ENCODE data around the gene CA12.

The CA12 gene

DNA sequence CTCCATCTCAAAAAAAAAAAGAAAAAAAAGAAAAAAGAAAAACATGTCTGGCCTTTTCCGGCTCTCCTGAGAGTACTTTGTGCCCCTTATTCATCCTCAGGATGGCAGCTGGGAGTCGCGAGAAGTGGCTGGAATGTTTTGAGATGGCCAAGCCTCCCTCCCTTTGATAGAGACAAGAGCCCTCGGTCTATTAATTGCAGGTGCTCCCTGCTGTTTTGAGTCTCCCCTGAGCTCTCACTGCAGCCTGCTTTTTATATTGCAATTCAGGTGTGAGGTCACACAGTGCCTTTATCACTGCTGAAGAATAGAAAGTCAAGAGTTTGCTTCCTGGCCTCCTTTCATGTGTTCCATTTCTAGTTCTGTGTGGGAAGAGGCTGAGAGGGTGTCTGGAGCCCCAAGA is 10.9 kb downstream of the CA12 start:
- no peak for ATAC-seq
- TF ChIP-seq, protein P1, sequence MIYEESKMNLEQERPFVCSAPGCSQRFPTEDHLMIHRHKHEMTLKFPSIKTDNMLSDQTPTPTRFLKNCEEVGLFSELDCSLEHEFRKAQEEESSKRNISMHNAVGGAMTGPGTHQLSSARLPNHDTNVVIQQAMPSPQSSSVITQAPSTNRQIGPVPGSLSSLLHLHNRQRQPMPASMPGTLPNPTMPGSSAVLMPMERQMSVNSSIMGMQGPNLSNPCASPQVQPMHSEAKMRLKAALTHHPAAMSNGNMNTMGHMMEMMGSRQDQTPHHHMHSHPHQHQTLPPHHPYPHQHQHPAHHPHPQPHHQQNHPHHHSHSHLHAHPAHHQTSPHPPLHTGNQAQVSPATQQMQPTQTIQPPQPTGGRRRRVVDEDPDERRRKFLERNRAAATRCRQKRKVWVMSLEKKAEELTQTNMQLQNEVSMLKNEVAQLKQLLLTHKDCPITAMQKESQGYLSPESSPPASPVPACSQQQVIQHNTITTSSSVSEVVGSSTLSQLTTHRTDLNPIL (CRISPR knock-in tag; IDR thresholded peaks at IDR 0.05; ENCODE audit: low read depth): no peak
- no peak for TF ChIP-seq TOX (CRISPR knock-in tag; IDR thresholded peaks at IDR 0.05; ENCODE audit: borderline replicate concordance)
- no peak for TF ChIP-seq BACH2 (CRISPR knock-in tag; IDR thresholded peaks at IDR 0.05; ENCODE audit: borderline replicate concordance)
- no peak for TF ChIP-seq ZFP3 (CRISPR knock-in tag; IDR thresholded peaks at IDR 0.05)
- no peak for TF ChIP-seq CSDC2 (CRISPR knock-in tag; IDR thresholded peaks at IDR 0.05)
- TF ChIP-seq, protein P2, sequence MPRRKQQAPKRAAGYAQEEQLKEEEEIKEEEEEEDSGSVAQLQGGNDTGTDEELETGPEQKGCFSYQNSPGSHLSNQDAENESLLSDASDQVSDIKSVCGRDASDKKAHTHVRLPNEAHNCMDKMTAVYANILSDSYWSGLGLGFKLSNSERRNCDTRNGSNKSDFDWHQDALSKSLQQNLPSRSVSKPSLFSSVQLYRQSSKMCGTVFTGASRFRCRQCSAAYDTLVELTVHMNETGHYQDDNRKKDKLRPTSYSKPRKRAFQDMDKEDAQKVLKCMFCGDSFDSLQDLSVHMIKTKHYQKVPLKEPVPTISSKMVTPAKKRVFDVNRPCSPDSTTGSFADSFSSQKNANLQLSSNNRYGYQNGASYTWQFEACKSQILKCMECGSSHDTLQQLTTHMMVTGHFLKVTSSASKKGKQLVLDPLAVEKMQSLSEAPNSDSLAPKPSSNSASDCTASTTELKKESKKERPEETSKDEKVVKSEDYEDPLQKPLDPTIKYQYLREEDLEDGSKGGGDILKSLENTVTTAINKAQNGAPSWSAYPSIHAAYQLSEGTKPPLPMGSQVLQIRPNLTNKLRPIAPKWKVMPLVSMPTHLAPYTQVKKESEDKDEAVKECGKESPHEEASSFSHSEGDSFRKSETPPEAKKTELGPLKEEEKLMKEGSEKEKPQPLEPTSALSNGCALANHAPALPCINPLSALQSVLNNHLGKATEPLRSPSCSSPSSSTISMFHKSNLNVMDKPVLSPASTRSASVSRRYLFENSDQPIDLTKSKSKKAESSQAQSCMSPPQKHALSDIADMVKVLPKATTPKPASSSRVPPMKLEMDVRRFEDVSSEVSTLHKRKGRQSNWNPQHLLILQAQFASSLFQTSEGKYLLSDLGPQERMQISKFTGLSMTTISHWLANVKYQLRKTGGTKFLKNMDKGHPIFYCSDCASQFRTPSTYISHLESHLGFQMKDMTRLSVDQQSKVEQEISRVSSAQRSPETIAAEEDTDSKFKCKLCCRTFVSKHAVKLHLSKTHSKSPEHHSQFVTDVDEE (CRISPR knock-in tag; IDR thresholded peaks at IDR 0.05): no peak
- no peak for TF ChIP-seq SNAI2 (CRISPR knock-in tag; IDR thresholded peaks at IDR 0.05)
- TF ChIP-seq, protein P3, sequence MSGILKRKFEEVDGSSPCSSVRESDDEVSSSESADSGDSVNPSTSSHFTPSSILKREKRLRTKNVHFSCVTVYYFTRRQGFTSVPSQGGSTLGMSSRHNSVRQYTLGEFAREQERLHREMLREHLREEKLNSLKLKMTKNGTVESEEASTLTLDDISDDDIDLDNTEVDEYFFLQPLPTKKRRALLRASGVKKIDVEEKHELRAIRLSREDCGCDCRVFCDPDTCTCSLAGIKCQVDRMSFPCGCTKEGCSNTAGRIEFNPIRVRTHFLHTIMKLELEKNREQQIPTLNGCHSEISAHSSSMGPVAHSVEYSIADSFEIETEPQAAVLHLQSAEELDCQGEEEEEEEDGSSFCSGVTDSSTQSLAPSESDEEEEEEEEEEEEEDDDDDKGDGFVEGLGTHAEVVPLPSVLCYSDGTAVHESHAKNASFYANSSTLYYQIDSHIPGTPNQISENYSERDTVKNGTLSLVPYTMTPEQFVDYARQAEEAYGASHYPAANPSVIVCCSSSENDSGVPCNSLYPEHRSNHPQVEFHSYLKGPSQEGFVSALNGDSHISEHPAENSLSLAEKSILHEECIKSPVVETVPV (CRISPR knock-in tag; IDR thresholded peaks at IDR 0.05): no peak
- TF ChIP-seq RARB (CRISPR knock-in tag; IDR thresholded peaks at IDR 0.05): no peak

DNA sequence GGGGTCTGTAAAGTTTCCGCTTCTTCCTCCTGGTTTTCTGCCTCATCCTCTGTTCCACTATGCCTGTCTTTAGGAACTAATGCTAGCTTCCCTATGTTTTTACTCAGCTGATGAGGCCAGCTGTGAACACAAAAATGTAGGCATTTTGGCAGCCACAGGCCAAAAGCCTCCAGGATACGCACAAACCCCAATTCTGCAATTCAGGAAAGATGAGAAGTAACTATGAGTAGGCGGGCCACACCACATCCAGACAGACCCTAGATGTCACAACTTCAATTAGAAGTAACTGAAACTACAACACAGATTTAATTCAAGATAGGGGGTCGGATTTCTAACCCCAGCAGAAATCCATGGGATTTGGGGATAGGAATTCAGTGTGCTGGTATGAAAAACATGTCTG is 11.9 kb downstream of the CA12 start:
- no peak for ATAC-seq

DNA sequence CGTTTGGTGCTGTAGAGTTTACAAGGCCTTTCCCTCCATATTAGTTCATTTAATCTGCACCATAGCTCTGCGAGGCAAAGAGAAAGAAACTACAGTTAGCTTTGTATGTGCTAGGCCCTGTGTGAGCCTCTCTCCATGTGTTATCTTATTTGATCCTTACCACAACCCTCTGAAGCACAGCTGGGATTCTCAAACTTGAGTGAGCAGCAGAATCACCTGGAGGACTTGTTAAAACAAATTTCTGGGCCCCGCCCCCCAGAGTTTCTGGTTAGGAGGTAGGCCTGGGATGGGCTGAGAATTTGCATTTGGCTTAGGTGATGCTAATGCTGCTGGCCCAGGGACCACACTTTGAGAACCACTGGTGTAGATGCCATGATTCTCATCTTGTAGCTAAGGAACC is 12.3 kb downstream of the CA12 start:
- TF ChIP-seq ZC3H10 (CRISPR knock-in tag; IDR thresholded peaks at IDR 0.05): no peak
- no peak for TF ChIP-seq ISL1 (CRISPR knock-in tag; IDR thresholded peaks at IDR 0.05)
- ATAC-seq: no peak

More for the DNA sequence above, 11.9 kb downstream of the CA12 start:
- no peak for TF ChIP-seq ZNF70 (CRISPR knock-in tag; IDR thresholded peaks at IDR 0.05)

DNA sequence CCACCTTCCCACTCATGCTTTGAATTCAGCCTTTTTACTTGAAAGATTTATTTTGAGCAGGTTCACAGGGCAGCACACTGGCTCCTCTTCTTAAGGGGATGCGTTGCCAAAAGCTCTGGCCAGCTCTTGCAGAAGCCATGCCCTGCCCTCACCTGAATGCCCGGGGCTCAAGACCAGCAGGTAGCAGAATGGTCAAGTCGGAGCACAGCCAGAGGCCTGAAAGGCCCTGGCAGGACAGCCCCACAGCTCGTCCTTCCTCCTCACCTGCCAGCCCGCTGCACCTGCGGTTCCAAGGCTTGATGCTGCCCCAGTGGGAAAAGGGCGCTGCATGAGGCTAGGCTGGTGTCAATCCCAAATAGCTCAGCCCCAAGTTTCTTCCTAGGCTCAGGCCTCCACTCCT is 13.1 kb downstream of the CA12 start:
- no peak for TF ChIP-seq ZNF565 (CRISPR knock-in tag; conservative IDR thresholded peaks at IDR 0.05; ENCODE audit: low read depth)
- TF ChIP-seq OSR1 (CRISPR knock-in tag; IDR thresholded peaks at IDR 0.05): no peak
- no peak for ATAC-seq

DNA sequence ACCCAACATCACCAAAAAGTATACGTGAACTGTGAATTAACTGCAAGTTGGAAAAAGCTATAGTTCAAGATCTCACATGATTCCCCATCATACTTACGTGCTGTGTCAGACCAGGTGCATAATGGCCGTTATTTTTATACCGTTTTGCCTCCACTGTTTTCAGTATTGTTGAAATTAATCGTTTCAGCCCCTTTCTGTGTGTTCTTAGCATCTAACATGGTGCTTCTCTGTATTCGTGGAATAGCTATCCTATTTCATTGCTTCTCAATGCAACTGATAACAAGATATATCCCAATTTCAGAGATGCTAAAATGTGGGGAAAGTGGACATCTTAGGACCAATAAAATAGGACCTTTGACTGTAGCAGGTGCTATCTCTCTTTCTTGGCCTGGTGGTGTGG is 13.7 kb downstream of the CA12 start:
- no peak for TF ChIP-seq ZC3H10 (CRISPR knock-in tag; IDR thresholded peaks at IDR 0.05)
- TF ChIP-seq BACH2 (CRISPR knock-in tag; IDR thresholded peaks at IDR 0.05; ENCODE audit: borderline replicate concordance): no peak
- TF ChIP-seq GLIS3 (CRISPR knock-in tag; IDR thresholded peaks at IDR 0.05): no peak
- no peak for TF ChIP-seq PPARA (CRISPR knock-in tag; IDR thresholded peaks at IDR 0.05; ENCODE audit: borderline replicate concordance)
- TF ChIP-seq CSDC2 (CRISPR knock-in tag; IDR thresholded peaks at IDR 0.05): no peak
- TF ChIP-seq ZFP30 (CRISPR knock-in tag; IDR thresholded peaks at IDR 0.05): no peak
- no peak for TF ChIP-seq SNAI2 (CRISPR knock-in tag; IDR thresholded peaks at IDR 0.05)
- TF ChIP-seq, protein P4, sequence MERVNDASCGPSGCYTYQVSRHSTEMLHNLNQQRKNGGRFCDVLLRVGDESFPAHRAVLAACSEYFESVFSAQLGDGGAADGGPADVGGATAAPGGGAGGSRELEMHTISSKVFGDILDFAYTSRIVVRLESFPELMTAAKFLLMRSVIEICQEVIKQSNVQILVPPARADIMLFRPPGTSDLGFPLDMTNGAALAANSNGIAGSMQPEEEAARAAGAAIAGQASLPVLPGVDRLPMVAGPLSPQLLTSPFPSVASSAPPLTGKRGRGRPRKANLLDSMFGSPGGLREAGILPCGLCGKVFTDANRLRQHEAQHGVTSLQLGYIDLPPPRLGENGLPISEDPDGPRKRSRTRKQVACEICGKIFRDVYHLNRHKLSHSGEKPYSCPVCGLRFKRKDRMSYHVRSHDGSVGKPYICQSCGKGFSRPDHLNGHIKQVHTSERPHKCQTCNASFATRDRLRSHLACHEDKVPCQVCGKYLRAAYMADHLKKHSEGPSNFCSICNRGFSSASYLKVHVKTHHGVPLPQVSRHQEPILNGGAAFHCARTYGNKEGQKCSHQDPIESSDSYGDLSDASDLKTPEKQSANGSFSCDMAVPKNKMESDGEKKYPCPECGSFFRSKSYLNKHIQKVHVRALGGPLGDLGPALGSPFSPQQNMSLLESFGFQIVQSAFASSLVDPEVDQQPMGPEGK (CRISPR knock-in tag; IDR thresholded peaks at IDR 0.05; ENCODE audit: borderline replicate concordance): no peak
- TF ChIP-seq ZNF8 (CRISPR knock-in tag; IDR thresholded peaks at IDR 0.05): no peak
- no peak for TF ChIP-seq ESRRG (CRISPR knock-in tag; IDR thresholded peaks at IDR 0.05)
- TF ChIP-seq RARB (CRISPR knock-in tag; IDR thresholded peaks at IDR 0.05): no peak
- TF ChIP-seq ZNF565 (CRISPR knock-in tag; conservative IDR thresholded peaks at IDR 0.05; ENCODE audit: low read depth): no peak
- TF ChIP-seq, protein P5, sequence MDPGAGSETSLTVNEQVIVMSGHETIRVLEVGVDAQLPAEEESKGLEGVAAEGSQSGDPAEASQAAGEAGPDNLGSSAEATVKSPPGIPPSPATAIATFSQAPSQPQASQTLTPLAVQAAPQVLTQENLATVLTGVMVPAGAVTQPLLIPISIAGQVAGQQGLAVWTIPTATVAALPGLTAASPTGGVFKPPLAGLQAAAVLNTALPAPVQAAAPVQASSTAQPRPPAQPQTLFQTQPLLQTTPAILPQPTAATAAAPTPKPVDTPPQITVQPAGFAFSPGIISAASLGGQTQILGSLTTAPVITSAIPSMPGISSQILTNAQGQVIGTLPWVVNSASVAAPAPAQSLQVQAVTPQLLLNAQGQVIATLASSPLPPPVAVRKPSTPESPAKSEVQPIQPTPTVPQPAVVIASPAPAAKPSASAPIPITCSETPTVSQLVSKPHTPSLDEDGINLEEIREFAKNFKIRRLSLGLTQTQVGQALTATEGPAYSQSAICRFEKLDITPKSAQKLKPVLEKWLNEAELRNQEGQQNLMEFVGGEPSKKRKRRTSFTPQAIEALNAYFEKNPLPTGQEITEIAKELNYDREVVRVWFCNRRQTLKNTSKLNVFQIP (CRISPR knock-in tag; IDR thresholded peaks at IDR 0.05; ENCODE audit: borderline replicate concordance, low read depth): no peak
- TF ChIP-seq TOX (CRISPR knock-in tag; IDR thresholded peaks at IDR 0.05; ENCODE audit: borderline replicate concordance): no peak
- TF ChIP-seq OSR1 (CRISPR knock-in tag; IDR thresholded peaks at IDR 0.05): no peak
- TF ChIP-seq, protein P2 (CRISPR knock-in tag; IDR thresholded peaks at IDR 0.05): no peak
- no peak for TF ChIP-seq ARNTL (CRISPR knock-in tag; IDR thresholded peaks at IDR 0.05; ENCODE audit: borderline replicate concordance, low read depth)
- no peak for TF ChIP-seq ISL1 (CRISPR knock-in tag; IDR thresholded peaks at IDR 0.05)
- no peak for TF ChIP-seq ZNF70 (CRISPR knock-in tag; IDR thresholded peaks at IDR 0.05)
- no peak for TF ChIP-seq ZFP3 (CRISPR knock-in tag; IDR thresholded peaks at IDR 0.05)
- ATAC-seq: no peak
